ENCODE results near the gene DARS1.

The DARS1 gene

GRCh38 chr2:135985018-135985825, at the start of gene DARS1 (continued):
- TF ChIP-seq ZNF169 (tag by site-specific recombination; IDR thresholded peaks at IDR 0.05) (no peak), ZNF701 (tag by site-specific recombination; IDR thresholded peaks at IDR 0.05) (no peak), ZBTB8A (tag by site-specific recombination; IDR thresholded peaks at IDR 0.05) (no peak), KLF7 (tag by site-specific recombination; IDR thresholded peaks at IDR 0.05; ENCODE audit: borderline replicate concordance) (peak; percentile 39; the same call in 1 of the 2 replicates), ZNF324 (tag by site-specific recombination; IDR thresholded peaks at IDR 0.05) (no peak; the same call in none of the 2 replicates), ZNF544 (tag by site-specific recombination; IDR thresholded peaks at IDR 0.05) (no peak), KLF9 (tag by site-specific recombination; IDR thresholded peaks at IDR 0.05; ENCODE audit: low read depth) (peak; percentile 82), ZFP69B (tag by site-specific recombination; IDR thresholded peaks at IDR 0.05) (0 out of 2 replicates have a peak, but pooled peaks have one; percentile 3), ZNF776 (tag by site-specific recombination; IDR thresholded peaks at IDR 0.05; ENCODE audit: borderline replicate concordance) (no peak), BCL11B (tag by site-specific recombination; IDR thresholded peaks at IDR 0.05; ENCODE audit: low read depth) (no peak), SP3 (tag by site-specific recombination; IDR thresholded peaks at IDR 0.05) (peak; percentile 85), ZBTB48 (tag by site-specific recombination; IDR thresholded peaks at IDR 0.05) (0 out of 2 replicates have a peak, but pooled peaks have one; percentile 62), ZNF292 (tag by site-specific recombination; IDR thresholded peaks at IDR 0.05; ENCODE audit: borderline replicate concordance, low read depth) (no peak), PRDM1 (tag by site-specific recombination; IDR thresholded peaks at IDR 0.05) (no peak), KLF1 (tag by site-specific recombination; IDR thresholded peaks at IDR 0.05) (peak; percentile 25; the same call in 1 of the 2 replicates), ZNF280D (tag by site-specific recombination; IDR thresholded peaks at IDR 0.05) (no peak), PRDM10 (tag by site-specific recombination; IDR thresholded peaks at IDR 0.05) (peak; percentile 46), ZNF677 (tag by site-specific recombination; IDR thresholded peaks at IDR 0.05) (no peak), ZNF391 (tag by site-specific recombination; IDR thresholded peaks at IDR 0.05; ENCODE audit: borderline replicate concordance, low read depth) (no peak; the same call in 1 of the 2 replicates), ZNF138 (tag by site-specific recombination; IDR thresholded peaks at IDR 0.05; ENCODE audit: borderline replicate concordance) (no peak), SP7 (tag by site-specific recombination; IDR thresholded peaks at IDR 0.05) (peak; percentile 36), ZNF140 (tag by site-specific recombination; IDR thresholded peaks at IDR 0.05) (no peak), ZXDB (tag by site-specific recombination; IDR thresholded peaks at IDR 0.05) (peak; percentile 81; the same call in 1 of the 2 replicates), ZNF175 (tag by site-specific recombination; IDR thresholded peaks at IDR 0.05) (no peak), ZNF624 (tag by site-specific recombination; IDR thresholded peaks at IDR 0.05) (no peak), ZSCAN23 (tag by site-specific recombination; IDR thresholded peaks at IDR 0.05) (no peak), ZNF211 (tag by site-specific recombination; IDR thresholded peaks at IDR 0.05; ENCODE audit: low read depth) (no peak), ZNF555 (tag by site-specific recombination; conservative IDR thresholded peaks at IDR 0.05) (no peak), REST (tag by site-specific recombination; IDR thresholded peaks at IDR 0.05) (no peak)

Measured in HEK293 (cell line).